Stimulated activated CD8-positive, alpha-beta memory T cell treated with anti-CD3 and anti-CD28 coated beads, Interleukin-15, amount 100 ng/mL, for 24 hours (primary cell): ENCODE results near the gene TMCO4.
A peak's percentile ranks its signal among the peaks of the same experiment; 100 is the strongest.
"Not testable (repeated sequence)": the region's sequence is repeated elsewhere in the genome, so short reads cannot be mapped to it uniquely, and the experiment has no call there.

Experiments
- DNase-seq: peaks from one replicate; pipeline ENCODE4 v3.0.0-alpha.2; 2020; ENCODE audit warnings: low read depth

TMCO4 gene

DNA sequence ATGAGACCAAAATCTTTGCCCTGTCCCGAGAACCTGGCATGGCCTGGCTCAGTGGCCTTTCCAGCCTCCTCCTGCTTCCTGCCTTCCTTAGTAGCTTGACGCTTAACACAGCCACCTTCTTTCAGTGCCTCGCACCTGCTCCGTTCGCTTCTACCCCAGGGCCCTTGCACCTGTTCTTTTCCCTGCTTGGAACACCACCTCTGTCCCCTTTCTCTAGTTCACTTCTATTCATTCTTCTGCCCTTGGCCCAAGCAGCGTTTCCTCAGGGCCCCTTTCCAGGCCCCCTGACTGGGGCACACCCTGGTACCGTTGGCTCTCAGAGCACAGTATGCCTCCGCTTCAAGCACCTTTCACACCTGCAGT is 144.0 kb downstream of the TMCO4 start:
- DNase-seq: no peak

DNA sequence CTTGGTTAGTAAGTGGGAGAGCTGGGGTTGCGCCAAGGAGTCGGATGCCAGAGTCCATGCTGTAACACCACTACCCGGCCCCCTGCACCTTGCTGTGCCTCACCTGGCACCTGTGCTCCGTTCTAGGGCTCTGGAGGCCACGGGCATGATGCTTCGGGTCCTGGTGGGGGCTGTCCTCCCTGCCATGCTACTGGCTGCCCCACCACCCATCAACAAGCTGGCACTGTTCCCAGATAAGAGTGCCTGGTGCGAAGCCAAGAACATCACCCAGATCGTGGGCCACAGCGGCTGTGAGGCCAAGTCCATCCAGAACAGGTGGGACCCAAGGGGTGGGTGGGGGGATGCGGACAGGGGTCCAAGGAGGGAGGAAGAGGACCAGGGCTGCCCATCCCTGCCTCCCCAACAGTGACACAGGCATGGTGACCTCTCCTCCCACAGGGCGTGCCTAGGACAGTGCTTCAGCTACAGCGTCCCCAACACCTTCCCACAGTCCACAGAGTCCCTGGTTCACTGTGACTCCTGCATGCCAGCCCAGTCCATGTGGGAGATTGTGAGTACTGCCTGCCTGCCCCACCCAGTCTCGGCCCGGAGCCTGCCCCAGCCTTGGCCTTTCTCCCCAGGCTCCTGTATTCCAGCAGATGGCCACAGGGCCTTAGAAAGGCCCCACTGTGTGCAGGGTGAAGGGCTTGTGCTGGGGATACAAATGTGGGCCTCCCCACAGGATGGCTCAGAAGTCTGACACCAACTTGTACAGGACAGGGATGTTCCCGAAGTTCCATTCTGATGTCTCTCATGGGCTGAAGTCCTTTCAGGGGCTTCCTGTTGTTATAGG is 144.6 kb downstream of the TMCO4 start:
- no peak for DNase-seq

DNA sequence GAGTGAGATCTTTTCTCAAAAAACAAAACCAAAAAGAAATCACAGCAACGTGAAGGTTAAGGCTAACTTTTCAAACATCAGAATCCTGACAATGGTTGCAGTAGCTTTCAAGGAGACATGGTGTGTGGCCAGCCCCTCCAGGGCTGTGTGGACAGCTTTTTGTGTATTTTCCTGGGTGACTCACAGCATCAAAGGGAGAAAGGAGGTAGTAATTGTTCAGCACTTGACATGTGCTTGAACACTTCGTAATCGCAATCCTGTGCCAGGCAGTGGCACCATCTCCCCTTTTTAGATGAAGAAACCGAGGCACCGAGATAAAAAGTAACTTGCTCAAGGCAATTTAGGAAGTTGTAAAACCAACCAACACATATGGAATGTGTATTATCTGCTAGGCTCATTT is 145.3 kb downstream of the TMCO4 start:
- no peak for DNase-seq

GRCh38 chr1:19651141-19651737 is 148.5 kb downstream of the TMCO4 start:
- no peak for DNase-seq

- DNase-seq: no peak
These were observed 149.1 kb downstream of the TMCO4 start for GRCh38 chr1:19650416-19651140.

DNA sequence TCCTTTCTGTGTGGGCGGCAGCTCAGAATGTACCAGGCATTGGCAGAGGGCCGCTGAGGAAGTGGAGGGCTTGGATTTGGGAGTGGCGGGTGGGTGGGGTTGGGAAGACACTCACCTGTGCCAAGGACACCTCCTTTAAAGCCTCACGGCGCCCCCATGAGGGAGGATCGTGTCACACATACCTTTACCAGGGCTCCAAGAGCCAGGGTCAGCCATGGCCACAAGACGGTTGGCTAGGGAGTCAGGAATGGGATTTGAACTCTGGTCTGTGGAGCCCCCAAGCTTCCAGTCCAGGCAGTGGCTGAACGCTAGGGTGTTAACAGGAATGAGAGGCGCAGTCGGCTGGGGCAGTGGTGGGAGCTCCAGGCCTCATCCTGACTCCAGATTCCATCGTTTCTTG is 151.0 kb downstream of the TMCO4 start:
- DNase-seq: no peak

- no peak for DNase-seq
These were observed 151.5 kb downstream of the TMCO4 start for GRCh38 chr1:19648239-19648638.

DNA sequence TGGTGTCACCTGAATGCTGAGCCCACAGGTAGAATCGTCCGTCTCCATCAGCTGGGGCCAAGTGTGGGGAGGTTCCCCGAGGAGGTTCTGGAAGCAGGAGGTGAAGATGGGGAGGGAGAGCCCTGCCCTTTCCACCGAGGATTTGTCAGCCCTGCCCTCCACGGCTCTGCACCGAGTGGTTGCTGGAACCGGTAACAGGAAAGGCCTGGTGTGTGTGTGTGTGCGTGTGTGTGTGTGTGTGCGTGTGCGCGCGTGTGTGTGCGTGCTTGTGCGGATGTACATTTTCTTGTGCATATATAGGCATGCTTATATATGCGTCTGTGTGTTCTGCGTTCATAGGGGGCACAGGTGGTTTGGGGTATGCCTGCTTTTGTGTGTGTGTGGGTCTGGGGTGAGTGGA is 152.1 kb downstream of the TMCO4 start:
- no peak for DNase-seq

GRCh38 chr1:19646377-19647319 is 153.1 kb downstream of the TMCO4 start:
- no peak for DNase-seq

DNA sequence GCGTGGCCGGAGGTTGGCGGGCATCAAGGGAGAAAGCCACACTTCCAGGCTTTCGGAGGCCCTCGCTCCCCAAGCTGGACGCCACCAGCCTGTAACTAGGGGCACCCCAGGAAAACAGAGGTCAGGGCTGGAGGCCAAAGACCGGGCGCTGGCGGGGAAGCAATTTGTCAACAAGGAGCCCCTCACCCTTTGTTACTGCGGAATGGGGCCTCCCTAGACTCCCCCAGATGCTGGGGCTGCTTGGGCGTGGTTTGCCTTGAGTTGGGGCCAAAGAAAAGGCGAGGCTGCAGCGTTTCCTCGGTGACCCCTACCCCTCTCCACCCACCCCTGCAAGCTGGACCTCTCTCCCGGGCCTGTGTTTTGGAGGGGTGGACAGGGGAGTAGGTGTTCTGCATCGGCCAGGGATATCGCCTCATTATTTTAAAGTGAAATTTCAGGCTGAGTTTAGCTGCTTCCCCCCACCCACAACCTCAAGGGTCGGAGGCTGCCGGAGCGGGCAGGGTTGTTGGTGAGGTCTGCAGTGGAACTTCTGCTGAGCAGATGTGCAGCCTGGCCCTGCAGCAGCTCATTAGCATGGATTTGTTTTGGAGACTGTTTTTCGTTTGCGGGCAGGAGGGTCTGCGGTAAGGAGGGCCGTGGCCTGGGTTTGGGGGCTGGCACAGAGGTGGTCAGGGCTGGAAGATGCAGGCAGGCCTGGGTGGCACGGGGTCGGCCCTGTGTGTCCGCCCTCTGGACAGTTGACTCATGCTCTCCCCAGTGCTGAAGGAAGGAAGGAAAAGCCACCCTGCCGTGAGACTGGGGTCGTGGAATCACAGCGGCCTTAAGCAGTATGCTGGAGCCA is 154.1 kb downstream of the TMCO4 start:
- DNase-seq: no peak

DNA sequence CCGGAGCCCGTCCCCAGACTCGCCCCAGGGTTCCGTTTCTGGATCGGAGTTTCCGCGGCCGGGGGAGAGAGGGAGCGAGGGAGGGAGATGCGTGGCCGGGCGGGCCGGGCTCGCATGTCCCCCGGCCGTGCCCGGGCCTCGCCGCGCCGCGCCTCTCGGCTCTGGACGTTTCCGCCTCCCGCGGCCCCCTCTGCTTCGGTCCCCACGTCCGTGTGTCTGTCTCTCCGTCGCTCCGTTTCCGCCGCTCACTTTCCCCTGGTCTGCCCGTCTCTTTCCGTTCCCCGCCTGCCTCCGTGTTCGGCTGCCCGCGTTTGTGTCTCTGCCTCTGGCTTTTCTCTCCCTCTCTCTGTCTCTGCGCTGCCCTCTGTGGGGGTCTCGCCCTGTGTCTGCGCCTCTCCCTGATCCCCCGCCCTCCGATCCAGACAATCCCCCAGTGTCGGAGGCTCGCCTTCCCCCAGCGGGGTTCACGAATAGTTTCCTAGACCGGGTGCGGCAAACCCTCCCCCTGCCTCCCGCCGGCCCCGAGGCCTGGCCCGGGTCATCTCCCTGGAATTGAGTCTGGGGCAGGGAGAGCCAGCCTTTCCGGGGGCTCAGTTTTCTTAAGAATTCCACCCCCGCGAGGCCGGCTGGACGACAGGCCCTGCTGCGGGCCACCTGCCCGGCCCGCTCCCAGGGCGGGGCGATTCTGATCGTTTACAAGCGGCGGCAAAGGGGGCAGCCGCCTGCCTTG is 154.9 kb downstream of the TMCO4 start:
- no peak for DNase-seq

DNA sequence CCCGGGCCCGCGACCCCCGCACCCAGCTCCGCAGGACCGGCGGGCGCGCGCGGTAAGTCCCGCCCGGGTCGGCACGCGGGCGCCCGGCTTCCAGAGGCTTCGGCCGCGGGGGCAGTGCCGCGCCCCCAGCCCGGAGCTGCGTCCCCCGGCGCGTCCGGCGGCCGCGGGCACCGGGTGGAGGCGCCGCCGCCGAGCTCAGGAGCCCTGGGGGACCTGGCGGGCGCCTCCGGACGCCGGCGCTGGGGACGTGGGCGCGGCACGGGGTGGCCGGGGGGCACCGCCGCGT is 155.4 kb downstream of the TMCO4 start:
- DNase-seq: no peak

DNA sequence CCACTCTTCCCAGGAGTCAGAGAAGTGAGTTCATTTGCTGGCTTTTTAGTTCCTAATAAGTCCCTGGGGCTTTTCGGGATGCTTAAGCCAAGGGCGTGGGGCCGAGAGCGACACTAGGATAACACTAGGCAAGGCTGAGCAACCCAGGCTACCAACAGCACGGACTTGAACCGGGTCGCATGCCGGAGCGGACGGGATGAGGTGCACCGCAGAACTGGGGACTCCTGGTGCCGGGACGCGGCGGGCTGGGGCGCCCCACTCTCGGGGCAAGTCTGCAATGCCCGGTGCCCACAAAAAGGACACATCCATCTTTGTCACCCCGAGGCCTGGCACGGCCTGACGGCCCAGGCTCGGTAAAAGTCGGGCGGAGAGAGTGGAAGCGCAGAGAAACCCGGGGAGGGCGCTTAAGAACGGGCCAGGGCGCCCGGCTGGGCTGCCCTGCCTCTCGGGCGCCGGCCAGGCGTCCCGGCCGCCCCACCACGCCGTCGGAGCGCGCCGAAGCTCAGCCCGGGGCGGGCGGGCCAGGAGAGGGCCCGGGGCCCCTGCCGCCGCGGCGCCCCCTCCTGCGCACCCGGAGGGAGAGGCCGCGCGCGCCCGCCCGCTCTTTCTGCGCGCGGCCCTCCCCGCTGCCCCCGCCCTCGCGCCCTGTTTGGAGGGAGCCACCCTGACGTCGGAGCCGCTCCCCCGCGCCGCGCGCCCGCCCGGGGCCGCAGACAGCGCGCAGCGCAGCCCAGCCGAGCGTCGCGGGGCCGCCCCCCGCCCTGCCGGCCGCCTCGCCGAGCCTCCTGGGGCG is 155.9 kb downstream of the TMCO4 start, which contains the start of gene NBL1:
TSS of gene NBL1 (plus strand) at position 710 of the 793 bp plus-strand sequence. CDS start 10,720 bp downstream, outside the sequence.
- peak; percentile 34 for DNase-seq

GRCh38 chr1:19643121-19643520 is 156.6 kb downstream of the TMCO4 start:
- DNase-seq: no peak

DNA sequence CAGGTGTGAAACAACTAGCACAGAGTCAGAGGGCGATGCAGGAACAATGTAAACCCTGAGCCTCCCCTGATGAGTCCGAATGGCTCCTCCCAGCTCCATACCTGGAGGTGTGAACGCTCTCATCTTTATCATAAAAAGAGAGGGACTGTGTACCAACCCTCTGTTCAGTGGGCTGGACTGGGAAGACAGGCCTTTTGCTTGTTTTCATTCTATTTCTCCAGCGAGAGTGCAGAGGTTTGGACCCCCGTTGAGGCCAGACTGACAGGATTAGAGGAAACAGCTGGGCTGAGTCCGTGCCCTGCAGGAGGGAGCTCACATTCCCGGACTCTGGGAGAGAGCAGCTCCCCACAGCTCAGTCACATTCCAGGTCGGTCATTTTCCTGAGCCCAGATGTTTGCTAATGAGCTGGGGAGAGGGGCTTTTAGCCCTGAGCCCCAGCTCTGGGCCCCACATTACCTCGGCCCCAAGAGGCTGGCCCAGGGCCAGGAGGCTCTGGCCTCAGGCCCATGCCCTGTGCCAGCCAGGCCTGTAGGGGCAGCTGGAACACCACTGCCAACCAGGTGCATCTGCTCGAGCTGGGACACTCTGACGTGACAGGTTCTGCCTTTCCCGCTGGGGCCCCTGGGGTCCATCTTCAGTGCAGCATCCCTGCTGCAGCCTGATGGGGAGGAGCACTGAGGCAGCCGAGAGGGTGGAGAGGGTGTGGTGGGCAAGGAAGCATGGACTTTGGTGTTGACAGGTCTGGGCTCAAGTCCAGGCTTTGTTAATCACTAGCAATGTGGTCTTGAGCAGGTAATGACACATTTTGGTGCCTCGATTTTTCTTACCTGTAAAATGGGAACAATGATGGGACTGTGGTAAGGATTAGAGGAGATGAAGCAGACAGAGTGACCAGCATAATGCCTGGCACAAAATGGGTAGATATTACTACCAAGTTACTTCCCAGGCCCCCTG is 159.1 kb downstream of the TMCO4 start:
- DNase-seq: no peak

DNA sequence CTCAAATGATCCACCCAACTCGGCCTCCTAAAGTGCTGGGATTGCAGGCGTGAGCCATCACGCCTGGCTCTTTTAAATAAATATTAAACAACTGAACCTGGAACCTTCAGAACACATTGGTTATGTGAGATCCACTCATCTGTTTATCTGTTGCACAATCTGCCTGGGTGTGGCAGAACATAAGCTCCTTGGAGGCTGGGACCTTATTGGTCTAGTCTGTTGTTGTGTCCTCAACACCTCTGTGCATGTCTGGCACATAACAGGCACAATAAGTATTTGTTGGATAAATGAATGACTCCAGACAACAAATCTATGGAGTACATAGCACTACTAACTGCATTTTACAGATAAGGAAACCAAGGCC is 159.7 kb downstream of the TMCO4 start:
- DNase-seq: no peak

GRCh38 chr1:19639228-19639627 is 160.5 kb downstream of the TMCO4 start:
- not testable (repeated sequence) for DNase-seq

DNA sequence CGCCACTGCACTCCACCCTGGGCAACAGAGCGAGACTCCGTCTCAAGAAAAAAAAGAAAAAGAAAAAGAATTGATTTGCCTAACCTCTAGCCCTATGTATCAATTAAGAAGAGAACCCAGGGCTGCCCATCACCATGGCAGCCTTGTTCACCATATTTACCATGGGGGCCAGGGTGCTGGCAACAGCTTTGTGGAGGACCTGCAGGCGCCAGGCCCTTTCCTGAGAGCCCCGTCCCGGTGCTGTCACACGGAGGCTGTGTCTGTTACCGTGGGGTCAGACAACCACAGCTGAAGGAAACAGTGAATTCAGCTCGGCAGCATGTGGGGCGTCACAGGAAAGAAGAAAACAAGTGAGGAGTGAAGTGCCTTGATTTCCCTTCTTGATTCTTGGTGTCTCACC is 162.1 kb downstream of the TMCO4 start:
- DNase-seq: no peak

- DNase-seq: not testable (repeated sequence)
These were observed 163.0 kb downstream of the TMCO4 start for GRCh38 chr1:19636749-19637148.
